NCI-H345 (cell line): ENCODE data around the gene PACSIN2.
"Not testable (repeated sequence)": the region's sequence is repeated elsewhere in the genome, so short reads cannot be mapped to it uniquely, and the experiment has no call there.

Experiments
- DNase-seq: peaks from one replicate; lab custom pipeline; 2025; lab: John Stamatoyannopoulos, UW

The PACSIN2 gene

GRCh38 chr22:42964994-42965699 lies 49.8 kb downstream of the PACSIN2 start:
- DNase-seq = peak; percentile 78

GRCh38 chr22:42963231-42963595 lies 51.7 kb downstream of the PACSIN2 start:
- no peak for DNase-seq

- no peak for DNase-seq
Measured at GRCh38 chr22:42962295-42963230, 52.4 kb downstream of the PACSIN2 start.

- DNase-seq = no peak
Measured at GRCh38 chr22:42961810-42962209, 53.1 kb downstream of the PACSIN2 start.

GRCh38 chr22:42961400-42961690 lies 53.6 kb downstream of the PACSIN2 start:
- not testable (repeated sequence) for DNase-seq

GRCh38 chr22:42960531-42961399 lies 54.2 kb downstream of the PACSIN2 start:
- no peak for DNase-seq

- no peak for DNase-seq
Measured at GRCh38 chr22:42959576-42960509, 55.1 kb downstream of the PACSIN2 start.

GRCh38 chr22:42958937-42959336 lies 56.0 kb downstream of the PACSIN2 start:
- no peak for DNase-seq

- no peak for DNase-seq
Measured at GRCh38 chr22:42957958-42958357, 57.0 kb downstream of the PACSIN2 start.

- DNase-seq = no peak
Measured at GRCh38 chr22:42957544-42957943, 57.4 kb downstream of the PACSIN2 start.

GRCh38 chr22:42955848-42956247 lies 59.1 kb downstream of the PACSIN2 start:
- DNase-seq = no peak

GRCh38 chr22:42955087-42955635 lies 59.8 kb downstream of the PACSIN2 start:
- DNase-seq = no peak

- not testable (repeated sequence) for DNase-seq
Measured at GRCh38 chr22:42953751-42954150, 61.2 kb downstream of the PACSIN2 start.

- DNase-seq = no peak
Measured at GRCh38 chr22:42951093-42951710, 63.7 kb downstream of the PACSIN2 start.

GRCh38 chr22:42950281-42950680 lies 64.7 kb downstream of the PACSIN2 start:
- no peak for DNase-seq

GRCh38 chr22:42949159-42949558 lies 65.8 kb downstream of the PACSIN2 start:
- DNase-seq = no peak

GRCh38 chr22:42948294-42948693 lies 66.7 kb downstream of the PACSIN2 start:
- DNase-seq = no peak

GRCh38 chr22:42947211-42947990 lies 67.5 kb downstream of the PACSIN2 start:
- DNase-seq = peak; percentile 59

- DNase-seq = no peak
Measured at GRCh38 chr22:42946546-42947198, 68.3 kb downstream of the PACSIN2 start.
